Natural killer cell (primary cell): ENCODE measurements around the gene KCNJ11. TPM values are rescaled to one million over a fixed set of nuclear protein-coding genes. Genes with fewer than 3 reads are reported as not detected.

Experiments
- ATAC-seq, 3 donors: fragments of 150-1000 bp in 2 of 3; fragments of 200-7000 bp in 1 of 3; cut with Tn5 transposase; 1 replicate in 1 of 3; 2 replicates in 2 of 3; pipeline ENCODE4 v1.10.0; 2021; ENCODE audit warnings: mild to moderate bottlenecking in 2 of 3, moderate library complexity in 2 of 3
- DNase-seq, 2 donors: peaks; one replicate each; pipeline versions ENCODE4 v3.0.0 to v3.0.0-alpha.2; 2013 to 2021; ENCODE audit warnings: mixed read lengths in 1 of 2
- H3K27ac ChIP-seq: one replicate; pipeline ENCODE4 v1.5.1; 2013; ENCODE audit warnings: mild to moderate bottlenecking, low read length
- H3K27me3 ChIP-seq: one replicate; pipeline ENCODE4 v1.6.1; 2013; ENCODE audit warnings: low read length; ENCODE audit not compliant: control insufficient read depth, insufficient read depth
- H3K36me3 ChIP-seq: one replicate; pipeline ENCODE4 v1.6.1; 2013; ENCODE audit warnings: low read length; ENCODE audit not compliant: control insufficient read depth, insufficient read depth
- H3K4me1 ChIP-seq: one replicate; pipeline ENCODE4 v1.6.1; 2013; ENCODE audit warnings: low read length; ENCODE audit not compliant: control insufficient read depth, insufficient read depth
- H3K4me3 ChIP-seq: one replicate; pipeline ENCODE4 v1.5.1; 2013; ENCODE audit warnings: low read length
- H3K9me3 ChIP-seq: one replicate; pipeline ENCODE4 v1.6.1; 2013; ENCODE audit warnings: low read length; ENCODE audit not compliant: control insufficient read depth, insufficient read depth
- H3K27ac Mint-ChIP-seq, 2 donors: one replicate each; pipeline ENCODE4 v1.8.0; 2022; ENCODE audit warnings: mild to moderate bottlenecking in 2 of 2, mixed read lengths in 2 of 2, moderate library complexity in 1 of 2
- H3K27me3 Mint-ChIP-seq, 2 donors: one replicate each; pipeline ENCODE4 v1.8.0; 2022; ENCODE audit warnings: low read depth in 2 of 2, mixed read lengths in 2 of 2
- H3K36me3 Mint-ChIP-seq: one replicate; pipeline ENCODE4 v1.8.0; 2022; ENCODE audit warnings: mixed read lengths
- H3K4me1 Mint-ChIP-seq, 2 donors: one replicate each; pipeline ENCODE4 v1.8.0; 2022; ENCODE audit warnings: mixed read lengths in 2 of 2
- H3K4me3 Mint-ChIP-seq: one replicate; pipeline ENCODE4 v1.8.0; 2022; ENCODE audit warnings: mild to moderate bottlenecking, moderate library complexity, mixed read lengths
- H3K9me3 Mint-ChIP-seq, 2 donors: one replicate each; pipeline ENCODE4 v1.8.0; 2022; ENCODE audit warnings: mixed read lengths in 2 of 2
- WGBS: methylation state at CpG from one replicate; pipeline ENCODE4 v1.1.7; 2013; ENCODE audit warnings: missing lambda C conversion rate; ENCODE audit not compliant: insufficient coverage; 5-methylcytosine and 5-hydroxymethylcytosine counted together
- intact Hi-C: fragments of 100-400 bp; cut with micrococcal nuclease; formaldehyde crosslinking; loops from one replicate; pipeline ENCODE4 v1.14.2; 2022
- total RNA-seq, 4 donors: library from RNA; stranded (reverse); fragments of 120-200 nt in 1 of 4; gene quantifications; one replicate each; pipeline versions ENCODE4 v1.2.3 to v1.2.4, GENCODE V29; 2013 to 2022
- TF ChIP-seq, protein P1 (sequence below): fragments of 200-600 bp; IDR thresholded peaks from one replicate; pipeline ENCODE4 v1.8.0; 2022; ENCODE audit warnings: antibody characterized with exemption

Gene KCNJ11
- total RNA-seq, 3 donors from 2014 or later (not counting 1 experiment from before 2014, with no cell fraction given) = 1.00 TPM; not detected in 2

GRCh38 chr11:17413414-17414316 lies 25.2 kb upstream of the KCNJ11 start:
- TF ChIP-seq, protein P1, sequence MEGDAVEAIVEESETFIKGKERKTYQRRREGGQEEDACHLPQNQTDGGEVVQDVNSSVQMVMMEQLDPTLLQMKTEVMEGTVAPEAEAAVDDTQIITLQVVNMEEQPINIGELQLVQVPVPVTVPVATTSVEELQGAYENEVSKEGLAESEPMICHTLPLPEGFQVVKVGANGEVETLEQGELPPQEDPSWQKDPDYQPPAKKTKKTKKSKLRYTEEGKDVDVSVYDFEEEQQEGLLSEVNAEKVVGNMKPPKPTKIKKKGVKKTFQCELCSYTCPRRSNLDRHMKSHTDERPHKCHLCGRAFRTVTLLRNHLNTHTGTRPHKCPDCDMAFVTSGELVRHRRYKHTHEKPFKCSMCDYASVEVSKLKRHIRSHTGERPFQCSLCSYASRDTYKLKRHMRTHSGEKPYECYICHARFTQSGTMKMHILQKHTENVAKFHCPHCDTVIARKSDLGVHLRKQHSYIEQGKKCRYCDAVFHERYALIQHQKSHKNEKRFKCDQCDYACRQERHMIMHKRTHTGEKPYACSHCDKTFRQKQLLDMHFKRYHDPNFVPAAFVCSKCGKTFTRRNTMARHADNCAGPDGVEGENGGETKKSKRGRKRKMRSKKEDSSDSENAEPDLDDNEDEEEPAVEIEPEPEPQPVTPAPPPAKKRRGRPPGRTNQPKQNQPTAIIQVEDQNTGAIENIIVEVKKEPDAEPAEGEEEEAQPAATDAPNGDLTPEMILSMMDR = no peak
- Histone ChIP-seq H3K4me1 (no peaks in the 10 kb centered on the region), H3K27ac (no peak overlapping the region), H3K4me3 (no peak overlapping the region), H3K36me3 (no peaks in the 10 kb centered on the region), H3K27me3 (no peaks in the 10 kb centered on the region), H3K9me3 (no peaks in the 10 kb centered on the region)
- Mint-ChIP-seq H3K27me3 (peaks cover 8 to 17% of the 10 kb centered on the region in 2 donors), H3K36me3 (no peaks in the 10 kb centered on the region), H3K4me3 (no peak overlapping the region), H3K9me3 (no peaks in the 10 kb centered on the region), H3K4me1 (no peaks in the 10 kb centered on the region), H3K27ac (no peak overlapping the region)
- 83% methylated on average over 15 of the region's 15 CpGs for WGBS
- DNase-seq (no peak), ATAC-seq (no peak)
- intact Hi-C loops = loop anchor here (1.0 kb wide), 1 partner anchor 39 kb away; no protein-coding TSS in a partner anchor

GRCh38 chr11:17412488-17413180 lies 24.2 kb upstream of the KCNJ11 start:
- no peak overlapping the region for H3K4me3 Mint-ChIP-seq
- H3K27ac ChIP-seq = no peak overlapping the region
- H3K4me1 Mint-ChIP-seq = no peaks in the 10 kb centered on the region
- peaks cover 0 to 11% of the 10 kb centered on the region in 2 donors for H3K27me3 Mint-ChIP-seq
- no peak overlapping the region for H3K4me3 ChIP-seq
- DNase-seq (no peak), ATAC-seq (no peak)
- H3K36me3 Mint-ChIP-seq = no peaks in the 10 kb centered on the region
- no peaks in the 10 kb centered on the region for H3K9me3 Mint-ChIP-seq
- no peaks in the 10 kb centered on the region for H3K9me3 ChIP-seq
- intact Hi-C loops = loop anchor here (1.0 kb wide), 1 partner anchor 40 kb away; no protein-coding TSS in a partner anchor
- WGBS = 83% methylated on average over 9 of the region's 9 CpGs
- no peaks in the 10 kb centered on the region for H3K36me3 ChIP-seq
- H3K27ac Mint-ChIP-seq = no peak overlapping the region
- TF ChIP-seq, protein P1 = no peak
- H3K4me1 ChIP-seq = no peaks in the 10 kb centered on the region
- H3K27me3 ChIP-seq = no peaks in the 10 kb centered on the region

DNA sequence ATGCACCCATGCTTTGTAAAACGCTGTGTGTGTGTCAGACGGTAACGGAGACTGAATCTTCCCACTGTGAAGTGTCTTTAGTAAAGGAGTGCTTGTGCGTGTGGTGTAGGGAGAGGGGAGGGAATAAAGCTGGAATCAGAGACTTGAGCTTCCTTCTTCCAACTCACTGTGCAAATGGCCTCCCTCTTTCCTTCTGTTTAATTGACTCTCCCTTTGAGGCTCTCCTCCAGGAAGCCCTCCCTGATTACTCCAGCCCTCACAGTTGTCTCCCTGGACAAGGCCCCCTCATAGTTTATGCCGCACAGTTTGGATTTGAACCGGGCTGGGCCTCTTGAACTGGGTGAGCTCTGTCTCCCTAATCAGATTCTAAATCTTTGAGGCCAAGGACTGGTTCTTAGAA lies 23.0 kb upstream of the KCNJ11 start:
- WGBS = 79% methylated on average over 5 of the region's 6 CpGs
- Histone ChIP-seq H3K36me3 (no peaks in the 10 kb centered on the region), H3K9me3 (no peaks in the 10 kb centered on the region), H3K27me3 (no peaks in the 10 kb centered on the region), H3K4me1 (no peaks in the 10 kb centered on the region), H3K27ac (no peak overlapping the region), H3K4me3 (no peak overlapping the region)
- Mint-ChIP-seq H3K4me3 (no peak overlapping the region), H3K9me3 (no peaks in the 10 kb centered on the region), H3K27me3 (peaks cover 0 to 9% of the 10 kb centered on the region in 2 donors), H3K36me3 (no peaks in the 10 kb centered on the region), H3K27ac (no peak overlapping the region), H3K4me1 (no peaks in the 10 kb centered on the region)
- DNase-seq (no peak), ATAC-seq (no peak)
- intact Hi-C loops = no loop called here
- TF ChIP-seq, protein P1 = no peak
